ENCODE data around the gene USP3.
"Not testable (repeated sequence)": the region's sequence is repeated elsewhere in the genome, so short reads cannot be mapped to it uniquely, and the experiment has no call there.

The USP3 gene

GRCh38 chr15:63605036-63605435 lies 100.6 kb downstream of the USP3 start:
- no peak for DNase-seq (ENCODE audit: low read depth in 2 of 3, low spot score in 2 of 3)

GRCh38 chr15:63605816-63606215 lies 101.4 kb downstream of the USP3 start:
- DNase-seq (ENCODE audit: low read depth in 2 of 3, low spot score in 2 of 3): no peak

DNA sequence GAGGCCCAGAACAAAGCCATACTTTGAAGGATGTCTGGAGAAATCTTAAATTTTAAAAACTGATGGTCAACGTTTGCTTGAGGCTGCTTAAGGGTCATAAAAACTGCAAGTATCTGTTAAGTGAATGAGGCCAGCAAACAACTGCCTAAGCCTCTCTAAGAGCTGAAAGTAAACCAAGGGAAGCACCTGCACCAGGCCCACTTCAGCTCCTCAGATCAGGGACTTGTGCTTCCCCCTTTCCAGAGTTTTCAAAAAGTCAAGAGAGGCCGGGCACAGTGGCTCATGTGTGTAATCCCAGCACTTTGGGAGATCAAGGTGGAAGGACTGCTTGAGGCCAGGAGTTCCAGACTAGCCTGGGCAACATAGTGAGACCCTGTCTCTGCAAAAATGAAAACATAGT lies 101.9 kb downstream of the USP3 start:
- no peak for DNase-seq (ENCODE audit: low read depth in 2 of 3, low spot score in 2 of 3)

- DNase-seq (ENCODE audit: low read depth in 2 of 3, low spot score in 2 of 3): no peak
These were observed 104.6 kb downstream of the USP3 start for GRCh38 chr15:63608989-63609388.

DNA sequence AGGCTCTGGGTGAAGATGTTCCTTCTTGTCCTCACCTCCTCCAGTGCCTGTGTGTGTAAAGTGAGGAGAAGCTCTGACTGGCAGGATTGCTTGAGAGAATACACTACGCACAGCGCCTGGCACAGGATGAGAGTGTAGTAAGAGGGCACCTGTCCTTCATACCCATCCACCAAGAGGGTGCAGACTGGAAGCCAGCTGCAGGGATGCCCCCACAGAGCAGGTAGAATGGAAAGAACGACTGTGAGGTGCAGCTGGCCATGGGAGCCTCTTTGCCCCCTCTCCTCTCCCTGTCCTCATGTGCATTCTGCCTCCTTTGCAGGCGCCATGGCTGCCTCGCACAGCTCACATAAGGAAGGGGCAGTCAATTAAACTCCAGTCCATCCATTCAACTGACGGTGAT lies 105.1 kb downstream of the USP3 start:
- DNase-seq (ENCODE audit: low read depth in 2 of 3, low spot score in 2 of 3): no peak

- no peak for DNase-seq (ENCODE audit: low read depth in 2 of 3, low spot score in 2 of 3)
These were observed 105.9 kb downstream of the USP3 start for GRCh38 chr15:63610209-63610841.

GRCh38 chr15:63611177-63611576 lies 106.8 kb downstream of the USP3 start:
- no peak for DNase-seq (ENCODE audit: low read depth in 2 of 3, low spot score in 2 of 3)

DNA sequence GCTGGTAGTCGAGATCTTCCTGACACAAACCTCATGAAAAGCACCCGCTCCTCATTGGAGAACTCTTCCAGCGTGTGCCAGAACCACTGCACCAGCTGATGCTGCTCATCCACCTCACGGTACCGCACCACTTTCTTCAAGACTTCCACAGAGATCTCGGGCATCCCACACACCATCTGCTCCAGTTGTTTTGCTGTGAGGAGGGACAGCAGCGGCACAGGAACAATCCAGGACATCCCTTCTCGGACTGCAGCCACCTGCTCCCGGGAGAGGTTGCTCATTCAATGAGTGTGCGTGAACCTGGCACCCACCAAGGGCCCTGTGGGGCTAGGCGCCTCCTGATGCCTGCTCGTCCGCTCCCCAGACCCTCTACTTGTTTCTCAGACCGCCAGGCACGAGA lies 107.9 kb downstream of the USP3 start:
- no peak for DNase-seq (ENCODE audit: low read depth in 2 of 3, low spot score in 2 of 3)

DNA sequence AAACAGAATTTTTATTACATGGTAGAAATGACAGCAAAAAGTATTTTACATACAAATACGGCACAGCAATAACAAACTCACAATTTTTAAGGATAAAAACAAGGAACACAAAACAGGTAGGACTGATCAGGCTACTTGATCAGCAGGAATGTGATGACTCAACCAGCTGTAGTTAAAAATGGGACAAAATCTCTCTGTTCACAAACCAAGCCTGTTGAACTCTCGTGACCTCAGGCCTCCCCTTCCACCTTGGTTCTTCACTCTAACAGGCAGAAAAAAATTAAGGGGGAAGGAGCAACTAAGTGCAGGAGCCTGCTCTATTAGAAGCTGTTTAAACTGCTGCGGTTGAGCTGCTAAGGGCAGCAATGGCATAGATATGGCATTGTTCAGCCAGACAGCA lies 111.5 kb downstream of the USP3 start:
- no peak for DNase-seq (ENCODE audit: low read depth in 2 of 3, low spot score in 2 of 3)

DNA sequence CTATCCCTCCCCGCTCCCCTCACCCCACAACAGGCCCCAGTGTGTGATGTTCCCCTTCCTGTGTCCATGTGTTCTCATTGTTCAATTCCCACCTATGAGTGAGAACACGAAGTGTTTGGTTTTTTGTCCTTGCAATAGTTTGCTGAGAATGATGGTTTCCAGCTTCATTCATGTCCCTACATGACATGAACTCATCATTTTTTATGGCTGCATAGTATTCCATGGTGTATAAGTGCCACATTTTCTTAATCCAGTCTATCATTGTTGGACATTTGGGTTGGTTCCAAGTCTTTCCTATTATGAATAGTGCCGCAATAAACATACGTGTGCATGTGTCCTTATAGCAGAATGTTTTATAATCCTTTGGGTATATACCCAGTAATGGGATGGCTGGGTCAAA lies 112.8 kb downstream of the USP3 start:
- not testable (repeated sequence) for DNase-seq (ENCODE audit: low read depth in 2 of 3, low spot score in 2 of 3)

DNA sequence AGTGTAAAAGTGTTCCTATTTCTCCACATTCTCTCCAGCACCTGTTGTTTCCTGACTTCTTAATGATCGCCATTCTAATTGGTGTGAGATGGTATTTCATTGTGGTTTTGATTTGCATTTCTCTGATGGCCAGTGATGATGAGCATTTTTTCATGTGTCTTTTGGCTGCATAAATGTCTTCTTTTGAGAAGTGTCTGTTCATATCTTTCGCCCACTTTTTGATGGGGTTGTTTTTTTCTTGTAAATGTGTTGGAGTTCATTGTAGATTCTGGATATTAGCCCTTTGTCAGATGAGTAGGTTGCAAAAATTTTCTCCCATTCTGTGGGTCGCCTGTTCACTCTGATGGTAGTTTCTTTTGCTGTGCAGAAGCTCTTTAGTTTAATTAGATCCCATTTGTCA lies 113.2 kb downstream of the USP3 start:
- DNase-seq (ENCODE audit: low read depth in 2 of 3, low spot score in 2 of 3): not testable (repeated sequence)

DNA sequence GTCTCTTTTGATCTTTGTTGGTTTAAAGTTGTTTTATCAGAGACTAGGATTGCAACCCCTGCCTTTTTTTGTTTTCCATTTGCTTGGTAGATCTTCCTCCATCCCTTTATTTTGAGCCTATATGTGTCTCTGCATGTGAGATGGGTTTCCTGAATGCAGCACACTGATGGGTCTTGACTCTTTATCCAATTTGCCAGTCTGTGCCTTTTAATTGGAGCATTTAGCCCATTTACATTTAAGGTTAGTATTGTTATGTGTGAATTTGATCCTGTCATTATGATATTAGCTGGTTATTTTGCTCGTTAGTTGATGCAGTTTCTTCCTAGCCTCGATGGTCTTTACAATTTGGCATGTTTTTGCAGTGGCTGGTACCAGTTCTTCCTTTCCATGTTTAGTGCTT lies 116.4 kb downstream of the USP3 start:
- DNase-seq (ENCODE audit: low read depth in 2 of 3, low spot score in 2 of 3): not testable (repeated sequence)

GRCh38 chr15:63623232-63623969 lies 119.0 kb downstream of the USP3 start:
- DNase-seq (ENCODE audit: low read depth in 2 of 3, low spot score in 2 of 3): no peak

DNA sequence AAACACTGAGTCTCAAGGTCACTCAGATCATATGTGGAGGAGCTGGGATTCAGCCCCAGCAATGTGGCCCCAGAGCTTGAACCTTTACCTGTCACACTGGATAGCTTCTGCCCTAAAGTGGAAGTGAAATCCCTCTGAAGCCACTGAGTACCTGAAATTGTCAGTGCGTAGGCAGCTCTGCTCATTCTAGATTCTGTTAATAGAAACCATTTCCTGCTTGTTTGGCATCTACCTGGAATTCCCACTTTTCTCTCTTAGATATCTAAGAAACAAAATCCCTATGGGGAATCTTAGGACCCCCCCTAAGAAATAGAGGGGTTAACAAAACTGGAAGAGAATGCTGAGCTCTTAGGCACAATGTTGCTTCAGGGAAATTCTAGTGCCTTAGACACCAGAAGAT lies 122.6 kb downstream of the USP3 start:
- no peak for DNase-seq (ENCODE audit: low read depth in 2 of 3, low spot score in 2 of 3)

- no peak for DNase-seq (ENCODE audit: low read depth in 2 of 3, low spot score in 2 of 3)
These were observed 123.9 kb downstream of the USP3 start for GRCh38 chr15:63628123-63628822.

- DNase-seq (ENCODE audit: low read depth in 2 of 3, low spot score in 2 of 3): no peak
These were observed 125.8 kb downstream of the USP3 start for GRCh38 chr15:63630036-63630751.

GRCh38 chr15:63633312-63633711 lies 128.9 kb downstream of the USP3 start:
- DNase-seq (ENCODE audit: low read depth in 2 of 3, low spot score in 2 of 3): no peak

- no peak for DNase-seq (ENCODE audit: low read depth in 2 of 3, low spot score in 2 of 3)
These were observed 129.8 kb downstream of the USP3 start for GRCh38 chr15:63634154-63634553.

DNA sequence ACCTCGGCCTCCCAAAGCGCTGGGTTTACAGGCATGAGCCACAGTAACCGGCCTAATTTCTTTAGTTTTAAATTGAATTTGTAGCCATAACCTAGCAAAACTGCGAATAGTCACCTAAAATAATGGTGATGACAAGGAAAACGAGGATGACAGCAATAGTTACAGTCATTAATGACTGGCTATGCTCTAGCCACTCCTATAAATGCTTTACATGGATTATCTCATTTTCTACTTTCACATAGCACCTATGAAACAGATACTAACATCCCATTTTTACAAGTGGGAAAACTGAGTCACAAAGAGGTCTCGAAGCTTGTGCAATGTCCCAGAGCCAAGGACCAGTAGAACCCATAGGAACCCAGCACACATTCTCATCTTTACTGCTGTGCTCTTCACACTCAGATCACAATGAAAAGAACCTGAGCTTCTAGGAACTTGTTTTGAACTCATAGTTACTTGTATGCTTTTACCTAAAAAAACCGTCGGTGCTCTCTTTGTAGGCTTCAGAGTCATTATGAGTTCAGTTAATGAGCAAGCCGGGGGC lies 132.2 kb downstream of the USP3 start:
- no peak for DNase-seq (ENCODE audit: low read depth in 2 of 3, low spot score in 2 of 3)

GRCh38 chr15:63638839-63639238 lies 134.4 kb downstream of the USP3 start:
- no peak for DNase-seq (ENCODE audit: low read depth in 2 of 3, low spot score in 2 of 3)

- no peak for DNase-seq (ENCODE audit: low read depth in 2 of 3, low spot score in 2 of 3)
These were observed 135.8 kb downstream of the USP3 start for GRCh38 chr15:63640146-63640545.

Data from activated CD8-positive, alpha-beta memory T cell treated with anti-CD3 and anti-CD28 coated beads for 48 hours (primary cell).